GM23248 (cell line): ENCODE measurements around the gene DCAF5.

Source experiments
- EZH2 ChIP-seq: fragments of 200-600 bp; sonication (generic); IDR thresholded peaks from 2 replicates; pipeline ENCODE4 v1.6.1; 2018; ENCODE audit warnings: antibody characterized with exemption, mild to moderate bottlenecking; ENCODE audit not compliant: insufficient read depth, poor library complexity, severe bottlenecking
- EZH2phosphoT487 ChIP-seq: fragments of 200-600 bp; sonication (generic); IDR thresholded peaks from 2 replicates; pipeline ENCODE4 v1.6.1; 2018; ENCODE audit warnings: antibody characterized with exemption, moderate library complexity, mild to moderate bottlenecking, low read depth; ENCODE audit not compliant: insufficient read depth

GRCh38 chr14:69083181-69083580 is 69.7 kb downstream of the DCAF5 start:
- TF ChIP-seq EZH2 (no peak), EZH2phosphoT487 (no peak)
